Stimulated activated CD8-positive, alpha-beta memory T cell treated with anti-CD3 and anti-CD28 coated beads, Interleukin-12 subunit alpha, Interleukin-12 subunit beta, amount 100 ng/mL, for 24 hours (primary cell): ENCODE measurements around the gene RPS26.

Experiments used
- DNase-seq: peaks from one replicate; pipeline ENCODE4 v3.0.0-alpha.2; 2020; ENCODE audit errors: extremely low read depth

RPS26 gene

DNA sequence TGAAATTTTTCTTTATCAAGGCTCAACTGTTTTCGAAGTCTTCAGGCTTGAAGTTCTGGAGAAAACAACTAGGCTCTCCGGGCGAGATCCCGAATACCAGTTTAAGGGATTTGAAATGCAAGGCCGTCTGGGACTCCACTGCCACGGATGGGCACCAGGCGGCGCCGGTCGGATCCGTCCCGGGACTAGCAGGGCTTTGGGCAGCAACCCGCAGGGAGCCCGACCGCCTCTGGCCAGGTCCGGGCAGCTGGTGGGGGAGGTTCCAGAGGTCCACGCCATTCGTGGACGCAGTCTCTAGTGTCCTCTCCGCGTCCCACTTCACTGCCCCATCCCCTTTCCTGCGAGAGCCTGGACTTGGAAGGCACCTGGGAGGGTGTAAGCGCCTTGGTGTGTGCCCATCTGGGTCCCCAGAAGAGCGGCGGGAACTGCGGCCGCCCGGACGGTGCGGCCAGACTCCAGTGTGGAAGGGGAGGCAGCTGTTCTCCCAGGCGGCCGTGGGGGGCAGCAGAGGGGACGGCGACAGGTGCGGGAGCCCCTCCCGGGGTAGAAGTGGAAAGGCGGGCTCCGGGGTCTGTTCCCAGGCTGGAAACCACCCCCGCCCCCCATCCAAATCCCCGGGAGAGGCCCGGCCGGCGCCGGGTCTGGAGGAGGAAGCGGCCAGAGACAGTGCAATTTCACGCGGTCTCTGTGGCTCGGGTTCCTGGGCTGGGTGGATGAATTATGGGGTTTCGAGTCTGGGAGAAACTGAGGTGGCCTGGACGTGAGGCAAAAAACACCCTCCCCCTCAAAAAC lies 37.4 kb downstream of the RPS26 start:
- no peak for DNase-seq

DNA sequence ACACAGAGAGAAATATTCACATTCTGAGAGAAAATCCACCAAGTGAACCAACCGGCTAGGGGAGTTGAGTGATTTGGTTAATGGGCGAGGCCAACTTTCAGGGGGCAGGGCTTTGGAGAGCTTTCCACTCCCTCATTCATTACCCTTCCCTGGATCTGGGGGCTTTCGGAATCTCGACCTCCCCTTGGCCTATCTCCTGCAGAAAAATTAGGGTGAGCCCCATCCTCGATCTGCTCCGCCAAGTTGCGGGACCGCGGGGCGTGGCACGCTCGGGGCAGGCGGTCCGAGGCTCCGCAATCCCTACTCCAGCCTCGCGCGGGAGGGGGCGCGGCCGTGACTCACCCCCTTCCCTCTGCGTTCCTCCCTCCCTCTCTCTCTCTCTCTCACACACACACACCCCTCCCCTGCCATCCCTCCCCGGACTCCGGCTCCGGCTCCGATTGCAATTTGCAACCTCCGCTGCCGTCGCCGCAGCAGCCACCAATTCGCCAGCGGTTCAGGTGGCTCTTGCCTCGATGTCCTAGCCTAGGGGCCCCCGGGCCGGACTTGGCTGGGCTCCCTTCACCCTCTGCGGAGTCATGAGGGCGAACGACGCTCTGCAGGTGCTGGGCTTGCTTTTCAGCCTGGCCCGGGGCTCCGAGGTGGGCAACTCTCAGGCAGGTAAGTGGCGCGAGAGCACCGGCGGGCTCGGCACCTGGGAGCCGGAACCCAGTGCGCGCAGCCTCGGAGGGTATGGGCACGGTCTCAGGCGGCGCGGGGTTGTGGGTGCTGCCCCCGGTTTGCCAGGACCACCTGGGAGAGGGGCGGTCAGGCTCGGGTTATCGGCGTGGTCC lies 38.2 kb downstream of the RPS26 start, which contains the start of gene ERBB3:
Gene ERBB3 (plus strand): TSS at position 443 of the 833 bp plus-strand sequence. CDS start 136 bp downstream, at position 579.
- DNase-seq: no peak

DNA sequence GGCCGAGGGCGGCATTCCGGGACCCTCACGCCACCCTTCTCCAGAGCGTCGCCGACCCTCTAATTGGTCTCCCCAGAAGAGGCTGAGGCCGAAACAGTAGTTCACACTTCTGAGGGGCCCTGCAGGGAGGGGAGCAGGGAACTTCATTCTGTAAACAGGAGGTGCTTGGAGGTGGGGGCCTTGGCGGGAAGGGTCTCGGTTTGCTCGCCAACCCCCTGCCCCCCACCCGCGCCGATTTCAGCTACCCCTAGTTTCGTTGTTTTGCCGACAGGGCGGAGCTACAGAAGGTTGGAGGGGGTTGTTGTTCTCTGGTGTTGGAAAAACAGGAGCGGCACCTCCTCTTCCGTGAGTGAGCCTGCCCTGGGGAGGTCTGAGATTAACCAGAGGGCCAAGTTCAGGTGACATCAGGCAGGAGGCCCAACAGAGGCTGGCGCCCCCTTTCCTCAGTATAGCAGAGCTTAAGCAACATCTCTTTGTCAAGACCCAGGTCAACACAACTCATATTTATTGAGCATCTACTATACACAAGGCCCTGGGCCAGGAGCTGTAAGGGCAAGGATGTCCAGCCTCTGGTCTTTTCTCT lies 38.9 kb downstream of the RPS26 start:
- no peak for DNase-seq

DNA sequence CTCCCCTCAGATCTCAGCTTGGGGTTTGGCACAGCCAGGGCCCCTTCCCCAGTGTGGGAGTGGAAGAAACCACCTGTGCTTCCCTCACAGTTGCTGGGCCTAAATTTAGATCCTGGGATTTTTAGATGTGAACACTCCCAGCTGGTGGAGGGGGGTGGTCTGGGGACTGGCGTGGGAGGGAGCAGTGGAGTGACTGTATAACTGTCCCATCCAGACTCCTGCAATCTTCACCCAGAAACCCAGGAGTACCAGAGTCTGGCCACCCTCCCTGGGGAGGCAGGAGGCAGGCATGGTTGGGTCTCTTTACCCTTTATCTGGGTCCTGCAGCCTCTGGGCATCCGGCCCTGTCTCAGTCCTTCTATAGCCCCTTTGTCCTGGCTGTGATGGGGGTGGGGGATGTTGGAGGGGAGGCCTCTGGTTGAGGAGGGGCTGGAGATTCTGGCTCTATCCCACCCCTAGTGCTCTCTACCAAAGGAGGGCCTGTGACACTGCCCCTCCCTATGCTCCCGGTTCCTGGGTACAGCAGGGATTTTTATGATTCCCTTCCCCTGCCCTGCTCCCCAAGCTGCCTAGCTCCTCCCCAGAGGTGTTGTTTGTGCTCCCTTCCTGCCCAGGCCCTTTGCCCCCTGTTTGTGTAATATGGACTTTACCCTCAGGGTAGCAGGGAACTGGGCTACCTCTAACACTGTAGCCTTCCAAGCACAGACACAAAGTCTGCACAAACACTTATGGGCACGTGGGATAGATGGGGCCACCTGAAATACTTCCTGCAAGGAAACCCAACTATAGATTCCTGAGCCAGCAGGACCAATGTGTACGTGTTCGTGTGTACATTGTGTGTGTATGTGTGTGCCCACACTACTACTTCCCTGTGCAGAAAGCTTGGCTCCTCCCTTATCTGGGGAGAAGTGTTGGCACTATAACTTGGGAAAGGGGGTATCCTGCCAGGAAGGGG lies 40.0 kb downstream of the RPS26 start:
- DNase-seq: no peak

DNA sequence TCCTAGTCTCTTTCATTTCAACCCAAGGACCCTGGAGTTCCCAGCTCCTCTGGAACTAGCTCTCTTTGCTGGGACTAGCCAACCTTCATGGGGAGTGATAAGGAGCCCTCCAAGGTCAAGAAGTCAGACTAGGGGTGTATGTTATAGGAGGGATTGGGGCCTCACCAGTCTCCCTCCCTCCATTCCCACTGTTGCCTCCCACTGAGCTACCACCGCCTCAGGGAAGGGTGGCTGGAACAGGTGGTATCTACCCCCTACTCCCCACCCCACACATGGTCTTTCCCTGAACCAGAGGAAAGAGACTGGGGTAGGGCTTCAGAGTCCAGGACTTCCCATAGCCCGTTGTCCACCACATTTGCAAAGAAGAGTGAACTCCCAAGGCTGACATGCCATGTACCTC lies 40.7 kb downstream of the RPS26 start:
- DNase-seq: no peak

DNA sequence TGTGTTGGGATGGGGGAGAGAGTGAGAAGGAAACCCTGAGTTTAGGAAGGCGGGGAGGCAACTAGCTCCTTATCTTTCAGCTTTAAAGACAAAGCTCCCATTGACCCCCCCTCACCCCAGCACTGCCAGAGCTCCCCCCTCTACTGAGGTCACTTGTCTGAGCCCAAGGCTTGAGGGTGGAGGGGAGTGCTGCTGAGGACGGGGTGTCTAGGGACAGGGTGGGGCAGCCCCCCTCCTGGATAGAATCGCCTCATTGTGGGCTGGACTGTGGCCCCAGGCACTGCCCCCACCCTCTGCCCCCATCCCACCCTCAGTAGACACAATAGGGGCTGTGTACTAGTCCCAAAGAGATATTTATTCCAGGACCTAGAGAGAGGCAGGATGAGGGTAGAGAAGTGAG lies 41.2 kb downstream of the RPS26 start:
- DNase-seq: no peak

DNA sequence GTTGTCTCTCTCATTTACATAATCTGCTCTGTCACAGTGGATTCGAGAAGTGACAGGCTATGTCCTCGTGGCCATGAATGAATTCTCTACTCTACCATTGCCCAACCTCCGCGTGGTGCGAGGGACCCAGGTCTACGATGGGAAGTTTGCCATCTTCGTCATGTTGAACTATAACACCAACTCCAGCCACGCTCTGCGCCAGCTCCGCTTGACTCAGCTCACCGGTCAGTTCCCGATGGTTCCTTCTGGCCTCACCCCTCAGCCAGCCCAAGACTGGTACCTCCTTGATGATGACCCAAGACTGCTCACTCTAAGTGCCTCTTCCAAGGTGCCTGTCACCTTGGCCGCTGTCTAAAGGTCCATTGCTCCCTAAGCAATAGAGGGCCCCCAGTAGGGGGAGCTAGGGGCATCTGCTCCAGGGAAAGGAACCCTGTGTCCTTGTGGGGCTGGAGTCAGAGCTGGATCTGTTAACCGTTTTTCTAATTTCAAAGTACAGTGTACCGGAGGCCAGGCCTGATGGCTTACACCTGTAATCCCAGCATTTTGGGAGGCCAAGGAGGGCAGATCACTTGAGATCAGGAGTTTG lies 43.3 kb downstream of the RPS26 start:
- no peak for DNase-seq

DNA sequence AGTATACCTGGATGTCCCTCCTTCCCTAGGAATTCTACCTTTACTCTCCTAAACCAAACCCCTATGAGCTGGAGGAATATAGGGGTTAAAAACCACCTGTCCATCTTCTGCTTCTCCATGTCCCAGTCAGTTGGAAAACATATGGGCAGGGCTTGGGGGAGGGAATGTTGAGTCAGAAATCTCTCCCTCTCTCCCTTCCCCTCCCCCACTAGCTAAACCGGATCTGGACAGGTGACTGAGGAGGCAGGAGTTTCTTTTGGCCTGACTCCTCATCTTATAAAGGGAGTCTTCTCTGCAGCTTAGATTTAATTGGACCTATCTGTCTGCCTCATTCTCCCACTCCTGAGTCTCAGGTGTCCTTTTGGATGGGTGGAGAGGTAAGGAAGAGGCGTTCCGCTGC lies 44.4 kb downstream of the RPS26 start:
- no peak for DNase-seq

DNA sequence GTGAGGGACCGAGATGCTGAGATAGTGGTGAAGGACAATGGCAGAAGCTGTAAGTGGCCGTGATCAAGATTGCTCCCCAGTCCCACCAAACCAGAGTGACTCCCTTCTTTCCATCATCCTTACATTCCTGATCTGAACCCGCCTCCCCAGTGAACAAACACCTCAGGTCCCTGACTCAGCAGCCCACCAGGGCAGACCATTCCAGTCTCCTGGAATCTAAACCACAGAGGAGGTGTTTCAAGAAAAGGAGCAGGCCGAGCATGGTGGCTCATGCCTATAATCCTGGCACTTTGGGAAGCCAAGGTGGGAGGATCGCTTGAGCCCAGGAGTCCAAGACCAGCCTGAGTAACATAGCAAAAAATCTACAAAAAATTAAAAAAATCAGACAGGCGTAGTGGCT lies 44.9 kb downstream of the RPS26 start:
- no peak for DNase-seq

DNA sequence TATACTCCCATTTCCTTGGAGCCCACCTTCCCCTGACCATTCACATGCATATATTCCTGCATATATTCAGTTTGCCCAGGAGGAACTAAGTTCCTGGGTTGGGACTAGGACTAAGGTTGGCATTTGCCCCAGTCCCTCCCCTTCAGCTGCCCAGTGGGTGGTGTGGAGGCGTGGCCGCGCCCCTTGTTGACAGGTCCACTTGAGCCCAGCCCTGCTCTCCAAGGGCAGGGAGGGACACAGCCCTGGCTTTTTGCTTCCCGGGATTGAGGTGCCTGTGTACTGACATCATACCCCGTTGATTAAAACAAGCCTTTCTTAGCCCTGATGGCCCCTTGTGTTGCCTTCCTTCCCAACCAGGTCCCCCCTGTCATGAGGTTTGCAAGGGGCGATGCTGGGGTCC lies 45.5 kb downstream of the RPS26 start:
- DNase-seq: no peak
